IMR-90 (cell line): ENCODE data around the gene XDH. TPM values are rescaled to one million over a fixed set of nuclear protein-coding genes. Genes with fewer than 3 reads are reported as not detected.

Experiments
- ATAC-seq: fragments of 200-7000 bp; cut with Tn5 transposase; 2 replicates; pipeline ENCODE4 v1.9.1; 2020; ENCODE audit warnings: low read depth, mild to moderate bottlenecking, moderate library complexity
- BruUV-seq: library from RNA; stranded (reverse); fragments of 400-500 nt; replicated peaks from 2 replicates; lab custom pipeline; 2021; lab: Mats Ljungman, UMichigan
- CTCF ChIA-PET: fragments of 300-600 bp; formaldehyde crosslinking; extraction: SDS; loops from one replicate; lab custom pipeline; 2021; ENCODE audit warnings: antibody characterized with exemption; lab: Yijun Ruan, JAX
- POLR2A ChIA-PET: fragments of 300-600 bp; sonication (Branson Sonifier 250); formaldehyde crosslinking; loops from one replicate; lab custom pipeline; 2022; ENCODE audit warnings: antibody characterized with exemption; ENCODE audit not compliant: unreplicated experiment; lab: Charles Lee
- DNase-seq: peaks from one replicate; pipeline ENCODE4 v3.0.0; 2013
- H2AFZ ChIP-seq: replicated peaks from 2 replicates; pipeline ENCODE3; 2013; ENCODE audit warnings: low read length, mild to moderate bottlenecking; ENCODE audit not compliant: poor library complexity
- H2AK5ac ChIP-seq: 2 replicates; pipeline ENCODE4 v1.6.1; 2013; ENCODE audit warnings: low read depth, low read length, inconsistent platforms
- H2AK9ac ChIP-seq: replicated peaks from 2 replicates; pipeline ENCODE3; 2013; ENCODE audit warnings: mild to moderate bottlenecking, low read depth, low read length, moderate library complexity; ENCODE audit not compliant: poor library complexity
- H2BK120ac ChIP-seq: 2 replicates; pipeline ENCODE4 v1.6.1; 2013; ENCODE audit warnings: low read depth, low read length, inconsistent platforms
- H2BK15ac ChIP-seq: 3 replicates; pipeline ENCODE4 v1.6.1; 2013; ENCODE audit warnings: low read depth, low read length, inconsistent platforms
- H2BK20ac ChIP-seq: 2 replicates; pipeline ENCODE4 v1.6.1; 2013; ENCODE audit warnings: low read depth, mild to moderate bottlenecking, inconsistent platforms, low read length, moderate library complexity
- H2BK5ac ChIP-seq: 2 replicates; pipeline ENCODE4 v1.6.1; 2013; ENCODE audit warnings: mild to moderate bottlenecking, low read depth, low read length, inconsistent platforms; ENCODE audit not compliant: poor library complexity, severe bottlenecking
- H3K14ac ChIP-seq: replicated peaks from 2 replicates; pipeline ENCODE4 v1.6.1; 2013; ENCODE audit warnings: low read depth, low read length, inconsistent platforms
- H3K18ac ChIP-seq: 2 replicates; pipeline ENCODE4 v1.6.1; 2013; ENCODE audit warnings: low read depth, low read length, control low read depth
- H3K23ac ChIP-seq: 2 replicates; pipeline ENCODE4 v1.6.1; 2013; ENCODE audit warnings: low read depth, low read length, inconsistent platforms
- H3K27ac ChIP-seq: 2 replicates; pipeline ENCODE4 v1.5.1; 2013; ENCODE audit warnings: mild to moderate bottlenecking, control low read depth, low read length; ENCODE audit not compliant: insufficient read depth
- H3K27me3 ChIP-seq: 2 replicates; pipeline ENCODE4 v1.6.1; 2013; ENCODE audit warnings: low read length; ENCODE audit not compliant: control insufficient read depth, insufficient read depth
- H3K36me3 ChIP-seq: 2 replicates; pipeline ENCODE4 v1.6.1; 2013; ENCODE audit warnings: low read length, mixed read lengths; ENCODE audit not compliant: control insufficient read depth, insufficient read depth
- H3K4ac ChIP-seq: 2 replicates; pipeline ENCODE4 v1.6.1; 2013; ENCODE audit warnings: low read depth, low read length, inconsistent platforms
- H3K4me1 ChIP-seq: 2 replicates; pipeline ENCODE4 v1.6.1; 2013; ENCODE audit warnings: low read length, mixed read lengths; ENCODE audit not compliant: control insufficient read depth, insufficient read depth
- H3K4me2 ChIP-seq: 2 replicates; pipeline ENCODE4 v1.6.1; 2013; ENCODE audit warnings: low read depth, mild to moderate bottlenecking, control low read depth, low read length, moderate library complexity
- H3K4me3 ChIP-seq: 2 replicates; pipeline ENCODE4 v1.5.1; 2013; ENCODE audit warnings: low read depth, mild to moderate bottlenecking, control low read depth, low read length, moderate library complexity; ENCODE audit not compliant: insufficient read depth
- H3K56ac ChIP-seq: 2 replicates; pipeline ENCODE4 v1.6.1; 2013; ENCODE audit warnings: low read length, inconsistent platforms; ENCODE audit not compliant: insufficient read depth; ENCODE audit errors: extremely low read depth
- H3K79me1 ChIP-seq, 2 experiments: 2 replicates each; pipeline ENCODE4 v1.6.1; 2013; ENCODE audit warnings: low read length in 2 of 2, inconsistent platforms in 1 of 2, low read depth in 1 of 2
- H3K9ac ChIP-seq: 2 replicates; pipeline ENCODE4 v1.6.1; 2013; ENCODE audit warnings: low read depth, low read length, control low read depth
- H3K9me1 ChIP-seq: 2 replicates; pipeline ENCODE4 v1.6.1; 2013; ENCODE audit warnings: low read length, inconsistent platforms; ENCODE audit not compliant: insufficient read depth
- H3K9me3 ChIP-seq: 2 replicates; pipeline ENCODE4 v1.6.1; 2013; ENCODE audit warnings: low read length; ENCODE audit not compliant: control insufficient read depth, insufficient read depth
- H4K20me1 ChIP-seq: 2 replicates; pipeline ENCODE4 v1.6.1; 2013; ENCODE audit warnings: low read length, inconsistent platforms; ENCODE audit not compliant: insufficient read depth
- H4K5ac ChIP-seq: 2 replicates; pipeline ENCODE4 v1.6.1; 2013; ENCODE audit warnings: mild to moderate bottlenecking, low read depth, low read length, control low read depth
- H4K8ac ChIP-seq, 2 experiments: 2 replicates each; pipeline ENCODE4 v1.6.1; 2013; ENCODE audit warnings: low read depth in 2 of 2, low read length in 2 of 2, control low read depth in 1 of 2, inconsistent platforms in 1 of 2
- H4K91ac ChIP-seq: 2 replicates; pipeline ENCODE4 v1.6.1; 2013; ENCODE audit warnings: low read depth, low read length, inconsistent platforms; ENCODE audit not compliant: insufficient read depth
- BHLHE40 ChIP-seq: fragments of 150-350 bp; IDR thresholded peaks from 2 replicates; pipeline ENCODE4 v1.6.1; 2016; ENCODE audit warnings: mild to moderate bottlenecking, low read depth, low read length
- CEBPB ChIP-seq: IDR thresholded peaks from 2 replicates; pipeline ENCODE4 v1.6.1; 2012; ENCODE audit warnings: low read depth, low read length, improper control_type of control experiment
- FOS ChIP-seq: fragments of 150-350 bp; IDR thresholded peaks from 2 replicates; pipeline ENCODE4 v1.6.1; 2016; ENCODE audit warnings: low read depth, low read length
- MAFK ChIP-seq: IDR thresholded peaks from 2 replicates; pipeline ENCODE4 v1.6.1; 2012; ENCODE audit warnings: low read depth, low read length, improper control_type of control experiment
- MAZ ChIP-seq: IDR thresholded peaks from 2 replicates; pipeline ENCODE4 v1.6.1; 2012; ENCODE audit warnings: low read depth, mild to moderate bottlenecking, low read length, improper control_type of control experiment, moderate library complexity, borderline replicate concordance
- NFE2L2 ChIP-seq: fragments of 150-350 bp; IDR thresholded peaks from 2 replicates; pipeline ENCODE4 v1.6.1; 2016; ENCODE audit warnings: low read depth, mild to moderate bottlenecking, low read length
- POLR2A ChIP-seq: IDR thresholded peaks from 2 replicates; pipeline ENCODE4 v1.6.1; 2012; ENCODE audit warnings: mild to moderate bottlenecking, low read depth, low read length
- RCOR1 ChIP-seq: IDR thresholded peaks from 2 replicates; pipeline ENCODE4 v1.6.1; 2012; ENCODE audit warnings: mild to moderate bottlenecking, low read length, improper control_type of control experiment; ENCODE audit not compliant: insufficient replicate concordance
- RFX5 ChIP-seq: IDR thresholded peaks from 2 replicates; pipeline ENCODE4 v1.8.0; 2012; ENCODE audit warnings: low read depth, mild to moderate bottlenecking, low read length, moderate library complexity
- SMC3 ChIP-seq: fragments of 150-350 bp; IDR thresholded peaks from 2 replicates; pipeline ENCODE4 v1.6.1; 2016; ENCODE audit warnings: low read depth, mild to moderate bottlenecking, antibody characterized with exemption, low read length, moderate library complexity
- WGBS, 2 experiments: methylation state at CpG; one replicate each; pipeline versions ENCODE4 v1.1.5 to v1.1.7; 2013; ENCODE audit warnings: missing lambda C conversion rate in 2 of 2; ENCODE audit not compliant: insufficient read length in 1 of 2; ENCODE audit errors: extremely low coverage in 2 of 2; 5-methylcytosine and 5-hydroxymethylcytosine counted together
- dilution Hi-C: fragments of 300-500 bp; cut with HindIII; formaldehyde crosslinking; loops from one replicate; pipeline ENCODE4 v1.14.3; 2018; ENCODE audit warnings: low sequenced_read_pairs; ENCODE audit not compliant: unreplicated experiment
- in situ Hi-C: fragments of 300-500 bp; cut with MboI; formaldehyde crosslinking; loops from 3 replicates; pipeline ENCODE4 v1.14.3; 2019; ENCODE audit warnings: low sequenced_read_pairs, inconsistent platforms, mixed read lengths
- intact Hi-C: fragments of 100-400 bp; cut with micrococcal nuclease; formaldehyde crosslinking; loops from 2 replicates; pipeline ENCODE4 v1.10.0; 2022
- polyA plus RNA-seq, 3 experiments: library from polyadenylated mRNA; depleted of rRNA; stranded (reverse); fragments of >200 nt; gene quantifications; 2 replicates each; pipeline ENCODE4 v1.2.3, GENCODE V29; 2012; ENCODE audit warnings: low replicate concordance in 1 of 3
- total RNA-seq: library from RNA; depleted of rRNA; stranded (reverse); fragments of >200 nt; gene quantifications from 2 replicates; pipeline ENCODE4 v1.2.3, GENCODE V29; 2012
- TF ChIP-seq, protein P1 (sequence below): conservative IDR thresholded peaks from 2 replicates; pipeline ENCODE4 v1.5.1; 2012; ENCODE audit warnings: mild to moderate bottlenecking, low read depth, low read length, improper control_type of control experiment
- TF ChIP-seq, protein P2 (sequence below): fragments of 150-350 bp; IDR thresholded peaks from 2 replicates; pipeline ENCODE4 v1.6.1; 2017; ENCODE audit warnings: mild to moderate bottlenecking, antibody characterized with exemption, low read length, low read depth
- TF ChIP-seq, protein P3 (sequence below): fragments of 150-350 bp; IDR thresholded peaks from 2 replicates; pipeline ENCODE4 v1.6.1; 2016; ENCODE audit warnings: low read depth, mild to moderate bottlenecking, low read length, moderate library complexity, borderline replicate concordance

XDH gene
- total and polyA plus RNA-seq, 2 of the 4 experiments (the other 2 are of a cell fraction): 0.46 to 1.1 TPM

DNA sequence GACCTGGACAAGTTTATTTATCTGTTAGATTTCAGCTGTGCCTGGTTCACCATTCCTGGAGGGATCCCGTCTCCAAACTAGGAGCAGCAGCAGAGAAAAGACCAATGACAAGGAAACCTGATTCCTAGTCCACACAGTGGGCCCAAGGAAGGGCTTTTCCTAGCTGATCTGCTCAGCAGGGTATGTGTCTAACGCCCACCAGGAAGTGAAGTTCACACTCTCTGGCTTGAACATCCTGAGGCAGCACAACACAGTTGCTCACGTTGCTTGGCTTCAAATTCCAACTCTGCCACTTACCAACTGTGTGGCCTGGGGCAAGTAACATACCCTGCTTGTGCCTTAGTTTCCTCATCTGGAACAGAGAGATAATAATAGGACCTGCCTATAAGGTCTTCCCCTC is 42.9 kb downstream of the XDH start:
- no peaks in the 10 kb centered on the region for H3K4me1 ChIP-seq
- peak overlapping the region; percentile 60 for H2AK9ac ChIP-seq
- no peak overlapping the region for H3K4me2 ChIP-seq
- no peak overlapping the region for H3K23ac ChIP-seq
- DNase-seq (no peak), ATAC-seq (no peak)
- H2BK5ac ChIP-seq: no peak overlapping the region
- H3K9ac ChIP-seq: no peak overlapping the region
- no peaks in the 10 kb centered on the region for H4K20me1 ChIP-seq
- H4K8ac ChIP-seq: peak overlapping the region in 1 of 2 experiments; percentile 37; a peak in 1 of 4 replicates
- H4K5ac ChIP-seq: no peak overlapping the region
- no peak overlapping the region for H4K91ac ChIP-seq
- H3K36me3 ChIP-seq: no peaks in the 10 kb centered on the region
- H2BK120ac ChIP-seq: no peak overlapping the region
- ChIA-PET POLR2A (no interaction called here), CTCF (no interaction called here)
- H3K9me1 ChIP-seq: no peaks in the 10 kb centered on the region; the same call in 1 of the 2 replicates
- H2BK15ac ChIP-seq: no peak overlapping the region
- no peaks in the 10 kb centered on the region for H3K9me3 ChIP-seq
- no peak for TF ChIP-seq CEBPB
- no peak for TF ChIP-seq NFE2L2
- TF ChIP-seq MAFK: no peak
- no peak for TF ChIP-seq MAZ
- no peak for TF ChIP-seq FOS
- no peak for TF ChIP-seq RFX5
- TF ChIP-seq RCOR1: no peak
- TF ChIP-seq, protein P1, sequence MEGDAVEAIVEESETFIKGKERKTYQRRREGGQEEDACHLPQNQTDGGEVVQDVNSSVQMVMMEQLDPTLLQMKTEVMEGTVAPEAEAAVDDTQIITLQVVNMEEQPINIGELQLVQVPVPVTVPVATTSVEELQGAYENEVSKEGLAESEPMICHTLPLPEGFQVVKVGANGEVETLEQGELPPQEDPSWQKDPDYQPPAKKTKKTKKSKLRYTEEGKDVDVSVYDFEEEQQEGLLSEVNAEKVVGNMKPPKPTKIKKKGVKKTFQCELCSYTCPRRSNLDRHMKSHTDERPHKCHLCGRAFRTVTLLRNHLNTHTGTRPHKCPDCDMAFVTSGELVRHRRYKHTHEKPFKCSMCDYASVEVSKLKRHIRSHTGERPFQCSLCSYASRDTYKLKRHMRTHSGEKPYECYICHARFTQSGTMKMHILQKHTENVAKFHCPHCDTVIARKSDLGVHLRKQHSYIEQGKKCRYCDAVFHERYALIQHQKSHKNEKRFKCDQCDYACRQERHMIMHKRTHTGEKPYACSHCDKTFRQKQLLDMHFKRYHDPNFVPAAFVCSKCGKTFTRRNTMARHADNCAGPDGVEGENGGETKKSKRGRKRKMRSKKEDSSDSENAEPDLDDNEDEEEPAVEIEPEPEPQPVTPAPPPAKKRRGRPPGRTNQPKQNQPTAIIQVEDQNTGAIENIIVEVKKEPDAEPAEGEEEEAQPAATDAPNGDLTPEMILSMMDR: no peak
- TF ChIP-seq, protein P2, sequence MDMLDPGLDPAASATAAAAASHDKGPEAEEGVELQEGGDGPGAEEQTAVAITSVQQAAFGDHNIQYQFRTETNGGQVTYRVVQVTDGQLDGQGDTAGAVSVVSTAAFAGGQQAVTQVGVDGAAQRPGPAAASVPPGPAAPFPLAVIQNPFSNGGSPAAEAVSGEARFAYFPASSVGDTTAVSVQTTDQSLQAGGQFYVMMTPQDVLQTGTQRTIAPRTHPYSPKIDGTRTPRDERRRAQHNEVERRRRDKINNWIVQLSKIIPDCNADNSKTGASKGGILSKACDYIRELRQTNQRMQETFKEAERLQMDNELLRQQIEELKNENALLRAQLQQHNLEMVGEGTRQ: no peak
- TF ChIP-seq, protein P3, sequence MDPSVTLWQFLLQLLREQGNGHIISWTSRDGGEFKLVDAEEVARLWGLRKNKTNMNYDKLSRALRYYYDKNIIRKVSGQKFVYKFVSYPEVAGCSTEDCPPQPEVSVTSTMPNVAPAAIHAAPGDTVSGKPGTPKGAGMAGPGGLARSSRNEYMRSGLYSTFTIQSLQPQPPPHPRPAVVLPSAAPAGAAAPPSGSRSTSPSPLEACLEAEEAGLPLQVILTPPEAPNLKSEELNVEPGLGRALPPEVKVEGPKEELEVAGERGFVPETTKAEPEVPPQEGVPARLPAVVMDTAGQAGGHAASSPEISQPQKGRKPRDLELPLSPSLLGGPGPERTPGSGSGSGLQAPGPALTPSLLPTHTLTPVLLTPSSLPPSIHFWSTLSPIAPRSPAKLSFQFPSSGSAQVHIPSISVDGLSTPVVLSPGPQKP: no peak
- no peak for TF ChIP-seq BHLHE40
- TF ChIP-seq POLR2A: no peak
- no peak for TF ChIP-seq SMC3
- H3K14ac ChIP-seq: peak overlapping the region; percentile 56; the same call in 1 of the 2 replicates
- no peak overlapping the region for H3K4ac ChIP-seq
- intact Hi-C loops (no loop called here), dilution Hi-C loops (no loop called here), in situ Hi-C loops (no loop called here)
- H3K27me3 ChIP-seq: no peaks in the 10 kb centered on the region
- H2AK5ac ChIP-seq: no peak overlapping the region
- BruUV-seq: no TSS peak
- no peaks in the 10 kb centered on the region for H3K79me1 ChIP-seq
- H2AFZ ChIP-seq: peak overlapping the region; percentile 74
- H2BK20ac ChIP-seq: no peak overlapping the region
- H3K56ac ChIP-seq: no peak overlapping the region
- no peak overlapping the region for H3K27ac ChIP-seq
- H3K4me3 ChIP-seq: no peak overlapping the region
- H3K18ac ChIP-seq: no peak overlapping the region
- 43% methylated on average over 2 of the region's 3 CpGs; no CpG with 5 or more reads in 1 of the 2 experiments for WGBS, 2 experiments
